ENCODE measurements around the gene SPARC.

GRCh38 chr5:151676314-151676712 lies 10.4 kb downstream of the SPARC start:
- TF ChIP-seq CTCF (IDR thresholded peaks at IDR 0.05; ENCODE audit: low read depth, low read length), result no peak
- no peak for TF ChIP-seq EZH2phosphoT487 (IDR thresholded peaks at IDR 0.05; ENCODE audit: low read depth)

Measured in OCI-LY3 (cell line).